ENCODE data around the gene PAPOLA.

The PAPOLA gene

DNA sequence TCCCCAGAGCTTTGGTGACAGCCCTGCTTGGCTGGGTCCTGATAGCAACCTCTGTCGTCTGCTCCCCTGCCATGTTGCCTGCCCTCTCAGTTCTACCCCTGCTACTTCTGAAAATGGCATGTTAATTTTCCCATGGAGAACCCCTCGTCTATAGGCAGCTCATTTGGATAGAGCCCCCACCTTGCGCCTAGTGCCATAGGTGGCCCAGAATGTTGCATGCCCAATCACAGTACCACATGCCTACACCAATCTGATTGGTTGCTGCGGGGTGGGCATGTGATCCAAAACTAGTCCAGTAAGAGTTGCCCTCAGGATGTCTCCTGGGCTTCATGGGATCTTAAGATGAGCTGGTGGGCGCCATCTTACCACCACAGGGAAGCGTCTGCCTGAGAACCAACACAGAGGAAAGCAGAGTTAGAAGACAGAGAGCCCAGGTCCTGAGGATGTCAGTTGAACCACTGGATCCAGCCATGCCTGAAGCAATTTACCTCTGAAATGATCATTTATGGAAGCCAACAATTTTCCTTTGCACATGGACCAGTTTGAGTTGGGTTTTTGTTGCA lies 85.7 kb downstream of the PAPOLA start:
- DNase-seq: no peak

DNA sequence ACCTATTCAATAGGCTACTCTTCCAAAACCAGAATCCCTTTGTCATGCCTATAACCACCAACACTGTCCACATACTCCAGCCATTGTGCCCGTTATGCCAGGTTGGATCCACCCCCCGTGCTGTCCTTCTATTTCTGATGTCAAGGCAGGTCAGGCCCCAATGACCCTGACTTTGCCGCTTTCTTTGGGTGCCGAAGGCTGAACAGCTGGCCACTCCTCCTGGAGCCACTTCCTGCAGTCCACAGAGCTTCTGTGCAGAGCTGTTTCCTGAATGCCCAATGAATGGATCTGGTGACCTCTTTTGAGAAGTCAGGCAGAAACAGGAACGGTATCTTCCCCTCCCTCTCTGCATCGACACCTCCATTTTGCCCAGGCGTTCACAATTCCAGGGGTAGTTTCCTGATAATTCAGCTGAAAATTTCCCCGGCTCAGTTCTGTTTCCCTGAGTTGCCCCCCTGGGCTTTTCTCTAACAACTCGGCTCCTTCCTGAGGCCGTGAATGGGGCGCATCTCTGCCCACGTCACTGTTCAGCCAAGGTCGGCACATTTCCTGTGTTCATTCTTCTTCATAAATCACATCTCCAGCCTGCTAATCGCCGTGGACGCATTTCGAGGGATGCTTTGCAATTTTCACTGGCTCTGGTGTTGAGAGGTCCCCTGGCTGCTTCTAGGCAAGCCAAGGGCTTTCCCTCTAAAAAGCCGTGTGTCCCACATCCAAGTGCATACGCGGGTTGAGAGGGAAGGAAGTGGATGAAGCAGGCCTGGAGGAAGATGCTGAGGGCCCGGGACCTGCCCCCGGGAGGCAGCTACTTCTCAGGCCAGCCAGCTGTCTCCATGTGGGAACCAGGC lies 86.5 kb downstream of the PAPOLA start:
- no peak for DNase-seq

DNA sequence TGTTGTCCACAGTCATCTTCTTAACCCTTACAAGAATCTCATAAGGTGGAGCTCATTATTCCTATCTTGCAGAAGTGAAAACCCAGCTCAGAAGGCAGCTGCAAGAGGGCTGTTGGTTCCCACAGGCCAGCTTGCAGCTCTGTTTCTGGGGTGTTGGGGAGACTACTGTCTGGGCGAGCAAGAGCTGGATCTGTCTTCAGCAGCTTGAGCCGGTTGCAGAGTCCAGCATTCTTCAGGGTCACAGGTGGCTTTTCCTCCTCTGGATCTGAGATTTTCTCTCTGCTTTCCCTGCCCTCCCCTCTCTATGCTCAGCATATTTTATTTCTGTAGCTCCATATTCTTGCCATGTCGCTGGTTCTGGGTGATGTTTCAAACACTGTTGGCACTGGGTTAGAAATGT lies 87.4 kb downstream of the PAPOLA start:
- DNase-seq: no peak

DNA sequence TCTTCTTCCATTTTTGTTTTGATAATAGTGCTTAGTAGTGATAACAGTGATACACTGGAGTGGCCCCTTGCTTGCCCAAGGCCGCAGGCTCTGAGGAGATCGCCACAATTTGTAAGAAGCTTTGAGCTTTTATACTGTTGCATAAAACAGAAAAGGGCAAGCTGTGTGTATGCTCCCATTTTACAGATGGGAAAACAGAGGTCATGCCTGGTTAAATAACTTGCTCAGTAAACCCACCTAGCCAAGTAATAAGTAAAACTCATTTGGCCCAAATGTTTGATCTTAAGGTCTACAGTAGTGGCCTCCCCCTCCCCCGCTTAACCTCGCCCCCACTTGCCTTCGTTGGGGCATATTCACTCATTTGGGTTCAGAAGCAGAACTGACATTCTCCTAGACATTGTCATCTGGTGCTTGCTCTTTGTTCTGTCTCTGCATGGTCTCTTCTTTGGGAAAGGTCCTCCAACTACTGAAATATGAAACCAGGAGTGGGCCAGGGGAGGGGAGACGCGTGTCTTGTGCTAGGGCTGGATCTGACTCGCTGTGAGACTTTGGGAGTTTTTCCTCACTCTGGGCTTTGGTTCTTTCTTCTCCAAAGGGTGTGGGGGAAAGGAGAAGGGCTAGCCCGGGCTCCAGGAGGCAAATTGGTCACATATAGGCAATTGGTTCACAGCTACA lies 88.1 kb downstream of the PAPOLA start:
- no peak for DNase-seq

DNA sequence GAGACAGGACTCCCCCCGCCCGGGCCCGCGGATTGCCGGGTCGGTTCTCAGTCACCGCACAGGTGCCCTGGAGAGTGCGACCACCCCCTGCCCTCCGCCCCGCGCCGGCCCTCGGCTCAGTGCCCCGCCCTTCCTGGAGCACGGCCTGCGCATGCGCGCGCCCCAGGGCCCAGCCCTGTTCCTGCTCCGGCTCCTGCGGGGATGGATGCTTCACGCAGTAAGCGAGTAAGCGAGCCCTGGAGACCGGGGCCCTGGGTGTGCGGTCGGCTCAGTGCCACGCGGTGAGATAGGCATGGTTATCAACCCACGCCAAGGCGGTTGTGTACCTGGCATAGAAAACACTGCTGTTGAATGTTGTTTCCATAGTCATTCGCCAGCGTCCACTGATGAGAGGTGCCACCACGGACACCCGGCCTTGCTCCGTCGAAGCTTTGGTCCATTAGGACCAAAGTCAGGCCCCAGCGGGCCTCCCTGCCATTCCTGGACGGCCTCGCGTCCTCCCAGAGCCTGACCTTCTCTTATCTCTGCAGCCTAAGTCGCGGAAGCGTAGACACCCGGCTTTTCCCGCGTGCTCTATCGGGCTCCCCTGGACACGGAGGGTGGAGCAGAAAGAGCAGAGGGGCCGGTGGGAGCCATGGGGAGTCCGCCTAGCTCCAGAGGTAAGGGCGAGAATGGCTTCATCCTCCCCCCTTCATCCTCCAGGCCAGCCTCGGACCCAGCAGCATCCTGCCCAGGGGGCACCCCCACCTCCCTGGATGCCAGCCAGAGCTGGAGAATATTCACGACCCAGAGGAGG lies 90.6 kb downstream of the PAPOLA start:
- DNase-seq: no peak

DNA sequence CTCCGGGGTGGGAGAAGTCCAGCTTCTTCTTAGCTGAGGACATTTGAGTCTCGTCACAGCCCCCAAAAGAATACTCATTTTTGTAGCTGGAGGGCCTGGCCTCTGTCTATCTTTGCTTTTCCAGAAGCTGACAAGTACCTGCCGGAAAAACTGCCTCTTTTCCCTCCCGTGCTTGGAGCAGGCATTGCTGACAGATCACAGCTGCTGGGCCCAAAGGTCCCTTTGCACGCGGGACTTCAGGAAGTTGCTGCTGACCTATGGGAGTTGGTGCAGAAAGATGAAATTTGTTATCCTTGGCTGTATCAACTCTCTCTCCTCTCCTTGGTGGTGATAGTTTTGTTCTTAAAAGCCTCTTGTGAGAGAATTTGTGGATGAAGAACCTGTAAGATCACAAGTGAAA lies 92.8 kb downstream of the PAPOLA start:
- no peak for DNase-seq

DNA sequence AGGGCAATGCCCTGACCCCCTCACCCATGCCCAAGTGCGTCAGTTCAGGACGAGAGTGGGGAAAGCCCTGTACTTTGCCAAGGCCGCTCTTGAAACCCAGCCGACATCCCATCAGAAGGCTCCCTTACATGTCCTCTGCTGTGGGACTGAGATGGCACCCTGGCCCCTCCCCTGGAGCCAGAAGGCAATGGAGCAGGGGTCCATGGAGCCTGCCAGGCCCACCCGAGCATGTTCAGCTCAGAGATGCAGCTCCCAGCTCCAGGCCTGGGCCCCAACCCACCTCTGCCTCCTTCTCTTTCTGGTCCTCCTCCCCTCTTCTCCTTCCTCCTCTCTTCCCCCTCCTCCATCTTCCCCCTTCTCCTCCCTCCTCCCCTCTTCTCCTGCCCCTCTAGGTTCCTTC lies 95.5 kb downstream of the PAPOLA start:
- no peak for DNase-seq

DNA sequence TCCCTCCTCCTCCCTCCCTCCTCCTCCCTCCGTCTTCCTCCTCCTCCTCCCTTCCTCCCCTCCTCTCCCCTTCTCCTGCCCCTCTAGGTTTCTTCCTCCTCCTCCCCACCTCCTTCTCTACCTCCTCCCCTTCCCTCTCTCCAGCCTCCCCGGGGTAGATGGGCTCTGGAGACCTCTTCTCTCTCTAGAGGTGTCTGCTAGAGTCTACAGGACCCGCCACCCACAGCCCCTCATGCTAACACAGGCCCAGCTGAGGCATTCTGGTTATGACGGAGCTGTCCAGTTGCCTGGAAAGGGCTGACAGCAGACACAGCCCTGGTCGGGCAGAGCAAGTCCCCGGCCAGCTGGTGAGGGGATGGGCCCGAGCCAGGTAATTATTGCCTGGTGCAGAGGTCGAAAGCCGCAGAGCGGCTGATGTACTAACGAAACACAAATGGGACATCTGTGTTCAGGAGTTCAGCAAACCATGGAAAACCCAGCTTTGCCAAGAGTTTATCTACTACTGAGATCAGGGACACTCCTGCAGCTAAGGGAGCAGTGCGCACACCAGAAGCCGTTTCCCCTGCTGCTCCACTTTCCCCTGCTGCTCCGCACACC lies 96.2 kb downstream of the PAPOLA start:
- no peak for DNase-seq

DNA sequence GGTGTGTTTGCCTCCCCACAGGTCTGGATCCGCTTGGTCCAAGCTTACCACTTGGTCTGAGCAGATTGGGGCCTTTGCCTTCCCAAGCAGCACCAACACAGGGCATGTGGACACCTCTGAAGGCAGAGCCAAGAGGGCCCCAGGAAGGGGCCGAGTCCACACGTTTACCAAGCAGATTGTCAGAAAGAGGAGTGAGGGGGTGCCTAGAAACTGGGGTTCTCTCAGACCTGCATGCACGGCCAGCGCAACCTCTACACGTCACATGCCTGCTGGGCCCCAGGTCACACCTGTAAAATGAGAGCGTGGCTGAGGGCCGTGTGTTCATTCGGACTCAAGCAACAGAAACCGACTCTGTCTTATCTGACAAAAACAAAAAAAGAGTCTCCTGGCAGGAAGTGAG lies 96.9 kb downstream of the PAPOLA start:
- DNase-seq: no peak

DNA sequence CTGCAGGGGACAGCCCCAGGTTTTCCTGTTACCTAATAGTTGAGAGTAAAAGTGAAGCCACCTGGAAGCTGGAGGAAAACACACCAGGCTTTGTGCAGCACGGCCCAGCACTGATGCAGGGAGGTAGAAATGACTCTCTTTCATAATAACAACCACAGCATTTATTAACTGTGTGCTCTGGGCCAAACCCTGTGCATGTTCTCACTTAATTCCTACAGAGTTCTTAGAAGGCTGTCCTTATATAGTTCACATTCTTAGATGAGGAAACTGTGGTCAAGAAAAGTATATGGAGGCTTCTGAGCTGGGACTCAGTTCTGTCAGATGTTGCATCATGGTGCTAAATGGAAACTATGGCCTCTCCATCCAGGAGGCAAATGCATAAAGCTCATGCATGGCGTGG lies 100.0 kb downstream of the PAPOLA start:
- no peak for DNase-seq

DNA sequence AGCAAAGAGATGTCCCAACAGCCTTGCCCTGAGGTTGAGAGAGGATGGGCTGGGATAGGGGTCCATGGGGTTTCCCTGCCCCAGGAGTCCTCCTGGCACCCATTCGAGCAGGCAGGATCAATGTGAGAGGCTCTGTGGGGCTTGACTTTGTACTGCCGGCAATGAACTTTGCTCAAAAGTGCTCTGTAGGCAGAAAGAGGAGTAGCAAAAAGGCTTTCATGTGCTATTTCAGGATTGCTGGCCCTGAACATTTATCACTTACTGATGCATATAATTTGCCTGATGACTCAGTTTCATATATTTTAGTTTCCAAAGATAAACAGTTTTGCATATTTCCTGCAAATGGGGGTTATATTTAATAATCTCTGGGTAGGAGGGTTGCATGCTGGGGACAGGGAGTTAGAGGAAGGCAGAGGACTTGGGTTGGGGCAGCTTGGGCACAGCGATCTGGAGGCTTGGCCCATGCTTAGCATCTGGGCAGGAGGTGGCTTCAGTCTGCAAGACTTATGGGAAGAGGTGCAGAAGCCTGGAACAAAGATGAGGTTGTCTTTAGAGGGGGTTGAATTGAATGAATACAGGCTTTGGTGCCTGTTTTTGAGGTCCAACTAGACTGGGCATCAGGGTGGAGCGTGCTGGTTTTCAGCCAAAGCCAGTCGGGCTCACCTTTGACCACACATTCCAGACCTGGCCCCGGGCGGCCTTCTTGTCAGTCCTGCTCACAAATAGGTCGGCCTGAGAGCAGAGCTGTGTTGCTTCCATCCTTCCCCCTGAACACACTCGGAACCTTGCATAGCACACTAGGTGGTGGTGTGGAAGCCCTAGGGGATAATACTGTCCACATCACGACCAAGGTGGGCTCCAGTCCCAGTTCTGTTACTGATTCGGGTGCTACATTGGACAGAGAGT lies 101.4 kb downstream of the PAPOLA start:
- no peak for DNase-seq

DNA sequence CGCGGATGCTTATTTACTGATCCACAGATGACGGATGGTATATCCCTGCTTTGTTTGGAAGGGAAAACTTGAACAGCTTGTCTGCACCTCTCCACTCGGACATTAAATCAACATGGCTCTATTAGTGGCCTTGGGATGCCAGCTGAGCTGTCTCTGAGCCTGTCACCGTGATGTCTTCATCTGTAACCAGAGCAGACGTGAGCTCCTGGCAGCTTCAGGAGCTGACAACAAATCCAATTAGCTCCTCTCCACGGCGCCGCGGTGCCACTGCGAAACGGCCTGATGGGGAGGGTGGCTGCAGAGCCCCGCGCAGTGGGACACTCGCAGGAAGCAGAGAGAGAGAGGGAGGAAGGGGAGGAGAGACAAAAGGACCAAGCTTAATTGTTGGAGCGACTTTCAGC lies 112.3 kb downstream of the PAPOLA start:
- DNase-seq: no peak

DNA sequence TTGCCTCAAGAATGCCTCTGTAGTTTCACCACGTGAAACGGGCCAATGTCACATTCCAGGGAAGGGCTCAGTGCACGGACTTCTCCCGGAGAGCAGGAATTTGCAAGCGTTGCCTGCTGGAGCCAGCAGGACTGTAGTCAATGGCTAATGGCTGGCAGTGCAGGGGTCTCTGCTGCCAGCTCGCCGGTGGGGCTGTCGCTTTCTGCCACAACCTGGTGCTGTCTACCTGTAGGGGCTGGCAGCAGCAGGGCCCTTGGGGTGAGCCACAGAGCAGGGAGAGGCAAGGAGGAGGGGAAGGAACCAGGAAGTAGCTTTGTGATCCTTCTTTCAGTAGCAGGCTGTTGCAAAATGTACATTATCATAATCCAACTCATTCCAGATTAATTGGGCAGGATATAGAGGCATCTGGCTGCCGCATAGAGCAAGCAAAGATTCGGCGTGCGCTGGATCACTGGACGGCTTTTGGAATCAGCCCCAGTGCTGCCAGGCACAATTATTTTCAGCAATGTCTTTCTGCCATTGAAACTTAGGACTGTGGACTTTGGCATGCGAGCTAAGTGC lies 114.1 kb downstream of the PAPOLA start:
- no peak for DNase-seq
